ENCODE data around the gene SMG5.

Gene SMG5

DNA sequence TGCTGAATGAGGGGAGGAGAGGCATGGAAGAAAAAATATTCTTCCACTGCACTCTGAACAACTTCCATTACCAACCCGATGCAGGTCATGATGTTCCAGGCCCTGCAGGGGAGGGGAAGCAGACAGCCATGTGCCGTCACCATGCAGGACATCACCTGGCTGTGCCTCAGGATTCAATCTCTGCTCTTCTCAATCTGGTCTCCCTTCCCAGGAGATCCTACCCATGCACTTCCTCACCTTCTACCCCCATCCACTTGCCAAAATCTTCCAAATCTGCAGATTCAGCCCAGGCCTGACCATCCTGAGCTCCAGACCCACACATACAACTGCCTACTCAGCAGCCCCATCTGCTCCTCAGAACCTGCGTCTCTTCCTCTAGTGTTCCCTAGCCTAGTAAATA is 29.0 kb downstream of the SMG5 start:
- no peak for DNase-seq (ENCODE audit: extremely low spot score)
- TF ChIP-seq FOXM1 (IDR thresholded peaks at IDR 0.05; ENCODE audit: borderline replicate concordance) (no peak), FOXA1 (IDR thresholded peaks at IDR 0.05) (no peak), CTBP1 (IDR thresholded peaks at IDR 0.05; ENCODE audit: borderline replicate concordance) (no peak), ZNF384 (IDR thresholded peaks at IDR 0.05) (no peak), TARDBP (IDR thresholded peaks at IDR 0.05) (no peak), BHLHE40 (IDR thresholded peaks at IDR 0.05; ENCODE audit: borderline replicate concordance) (no peak)
- ChIA-PET CTCF (no interaction called here), POLR2A (no interaction called here)

DNA sequence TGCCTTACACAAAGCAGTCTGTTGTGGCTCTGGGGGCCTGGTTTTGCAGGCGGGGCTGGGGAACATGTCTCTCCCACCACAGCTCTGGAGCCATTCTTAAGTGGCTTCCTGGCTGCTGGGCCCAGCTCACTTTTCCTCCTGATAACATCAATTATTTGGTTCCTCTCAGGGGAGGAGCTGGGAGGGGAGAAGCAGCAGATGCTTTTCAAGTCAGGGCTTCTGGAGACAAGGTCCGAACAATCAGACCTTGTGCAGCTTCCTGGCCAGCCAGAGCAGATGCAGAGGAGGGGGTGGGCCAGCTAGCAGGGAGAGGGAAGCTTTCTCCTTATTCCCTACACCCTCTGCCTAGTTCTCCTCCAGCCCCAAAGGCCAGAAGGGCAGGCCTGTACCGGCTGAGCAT is 31.1 kb downstream of the SMG5 start:
- DNase-seq (ENCODE audit: extremely low spot score) = no peak
- CTCF ChIA-PET = interaction anchor here (0.6 kb wide), 1 partner anchor 17 kb away, joined by 9 read pairs; no protein-coding TSS in a partner anchor
- TF ChIP-seq SP1 (IDR thresholded peaks at IDR 0.05) (no peak), FOXM1 (IDR thresholded peaks at IDR 0.05; ENCODE audit: borderline replicate concordance) (no peak), BHLHE40 (IDR thresholded peaks at IDR 0.05; ENCODE audit: borderline replicate concordance) (no peak)
- POLR2A ChIA-PET = interaction anchor here (1.3 kb wide), 2 partner anchors 9 to 39 kb away, joined by 3 to 5 read pairs; partner anchors contain the start of genes BGLAP and PMF1

DNA sequence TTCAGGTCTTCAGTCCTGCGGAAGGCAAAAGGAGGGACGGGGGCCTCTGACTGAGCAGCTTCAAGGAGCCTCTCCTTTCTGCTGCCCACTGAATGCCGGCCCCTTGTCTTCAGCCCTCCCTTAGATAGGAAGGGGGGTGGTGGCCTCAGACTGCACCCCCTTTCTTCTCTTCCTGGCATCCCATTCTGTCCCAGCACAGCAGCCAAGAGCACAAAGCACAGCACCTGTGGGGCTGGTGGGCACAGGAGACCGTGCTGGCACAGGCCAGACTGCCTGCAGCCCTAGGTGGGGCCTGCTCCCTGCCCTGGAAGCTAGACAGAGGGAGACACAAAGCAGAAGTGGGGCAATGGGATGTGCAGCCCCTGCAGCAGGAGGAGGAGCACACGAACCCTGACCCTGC is 33.0 kb downstream of the SMG5 start:
- no peak for DNase-seq (ENCODE audit: extremely low spot score)
- CTCF ChIA-PET = interaction anchor here (1.2 kb wide), 1 partner anchor 108 kb away, joined by 4 read pairs; no protein-coding TSS in a partner anchor
- POLR2A ChIA-PET = interaction anchor here (1.1 to 1.5 kb wide), 2 partner anchors 33 to 37 kb away, joined by 3 to 4 read pairs; partner anchors contain the start of genes PMF1 and SMG5
- TF ChIP-seq LEF1 (IDR thresholded peaks at IDR 0.05; ENCODE audit: borderline replicate concordance) = no peak
- no peak for TF ChIP-seq FOXM1 (IDR thresholded peaks at IDR 0.05; ENCODE audit: borderline replicate concordance)
- no peak for TF ChIP-seq ZNF384 (IDR thresholded peaks at IDR 0.05)
- no peak for TF ChIP-seq ARNT (IDR thresholded peaks at IDR 0.05)
- TF ChIP-seq, protein P1, sequence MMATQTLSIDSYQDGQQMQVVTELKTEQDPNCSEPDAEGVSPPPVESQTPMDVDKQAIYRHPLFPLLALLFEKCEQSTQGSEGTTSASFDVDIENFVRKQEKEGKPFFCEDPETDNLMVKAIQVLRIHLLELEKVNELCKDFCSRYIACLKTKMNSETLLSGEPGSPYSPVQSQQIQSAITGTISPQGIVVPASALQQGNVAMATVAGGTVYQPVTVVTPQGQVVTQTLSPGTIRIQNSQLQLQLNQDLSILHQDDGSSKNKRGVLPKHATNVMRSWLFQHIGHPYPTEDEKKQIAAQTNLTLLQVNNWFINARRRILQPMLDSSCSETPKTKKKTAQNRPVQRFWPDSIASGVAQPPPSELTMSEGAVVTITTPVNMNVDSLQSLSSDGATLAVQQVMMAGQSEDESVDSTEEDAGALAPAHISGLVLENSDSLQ (IDR thresholded peaks at IDR 0.05) = no peak
- TF ChIP-seq BHLHE40 (IDR thresholded peaks at IDR 0.05; ENCODE audit: borderline replicate concordance) = no peak
- no peak for TF ChIP-seq NFRKB (IDR thresholded peaks at IDR 0.05)
- TF ChIP-seq TARDBP (IDR thresholded peaks at IDR 0.05) = no peak
- TF ChIP-seq CTBP1 (IDR thresholded peaks at IDR 0.05; ENCODE audit: borderline replicate concordance) = no peak
- TF ChIP-seq FOXA1 (IDR thresholded peaks at IDR 0.05) = no peak
- no peak for TF ChIP-seq SUZ12 (IDR thresholded peaks at IDR 0.05)
- TF ChIP-seq L3MBTL2 (conservative IDR thresholded peaks at IDR 0.05) = no peak
- no peak for TF ChIP-seq ELF4 (IDR thresholded peaks at IDR 0.05)

DNA sequence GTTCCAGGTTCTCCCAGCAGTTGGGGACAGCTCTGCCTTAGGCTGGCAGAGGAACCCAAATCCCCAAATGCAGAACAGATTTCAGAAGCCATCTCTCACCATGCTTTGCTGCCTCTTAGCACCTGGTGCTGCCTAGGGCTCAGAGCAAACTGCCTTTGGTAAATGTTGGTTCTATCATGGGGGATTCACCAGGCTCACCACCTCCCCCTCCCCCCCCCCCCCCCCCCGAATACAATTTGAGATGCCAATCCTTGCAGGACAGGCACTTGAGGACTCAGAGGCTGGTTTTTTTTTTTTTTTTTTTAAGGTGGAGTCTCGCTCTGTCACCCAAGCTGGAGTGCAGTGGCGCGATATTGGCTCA is 34.3 kb downstream of the SMG5 start:
- CTCF ChIA-PET = interaction anchor here (0.9 kb wide), 2 partner anchors 9 to 107 kb away, joined by 4 to 5 read pairs; no protein-coding TSS in a partner anchor
- POLR2A ChIA-PET = interaction anchor here (1.0 kb wide), 1 partner anchor 35 kb away, joined by 5 read pairs; the partner anchor contains the start of gene PMF1
- TF ChIP-seq CTBP1 (IDR thresholded peaks at IDR 0.05; ENCODE audit: borderline replicate concordance) = no peak
- TF ChIP-seq LEF1 (IDR thresholded peaks at IDR 0.05; ENCODE audit: borderline replicate concordance) = no peak
- no peak for TF ChIP-seq FOXA1 (IDR thresholded peaks at IDR 0.05)
- no peak for TF ChIP-seq SP1 (IDR thresholded peaks at IDR 0.05)
- TF ChIP-seq SUZ12 (IDR thresholded peaks at IDR 0.05) = no peak
- TF ChIP-seq ARNT (IDR thresholded peaks at IDR 0.05) = no peak
- TF ChIP-seq FOXK2 (IDR thresholded peaks at IDR 0.05) = no peak
- TF ChIP-seq, protein P1 (IDR thresholded peaks at IDR 0.05) = no peak
- no peak for DNase-seq (ENCODE audit: extremely low spot score)

DNA sequence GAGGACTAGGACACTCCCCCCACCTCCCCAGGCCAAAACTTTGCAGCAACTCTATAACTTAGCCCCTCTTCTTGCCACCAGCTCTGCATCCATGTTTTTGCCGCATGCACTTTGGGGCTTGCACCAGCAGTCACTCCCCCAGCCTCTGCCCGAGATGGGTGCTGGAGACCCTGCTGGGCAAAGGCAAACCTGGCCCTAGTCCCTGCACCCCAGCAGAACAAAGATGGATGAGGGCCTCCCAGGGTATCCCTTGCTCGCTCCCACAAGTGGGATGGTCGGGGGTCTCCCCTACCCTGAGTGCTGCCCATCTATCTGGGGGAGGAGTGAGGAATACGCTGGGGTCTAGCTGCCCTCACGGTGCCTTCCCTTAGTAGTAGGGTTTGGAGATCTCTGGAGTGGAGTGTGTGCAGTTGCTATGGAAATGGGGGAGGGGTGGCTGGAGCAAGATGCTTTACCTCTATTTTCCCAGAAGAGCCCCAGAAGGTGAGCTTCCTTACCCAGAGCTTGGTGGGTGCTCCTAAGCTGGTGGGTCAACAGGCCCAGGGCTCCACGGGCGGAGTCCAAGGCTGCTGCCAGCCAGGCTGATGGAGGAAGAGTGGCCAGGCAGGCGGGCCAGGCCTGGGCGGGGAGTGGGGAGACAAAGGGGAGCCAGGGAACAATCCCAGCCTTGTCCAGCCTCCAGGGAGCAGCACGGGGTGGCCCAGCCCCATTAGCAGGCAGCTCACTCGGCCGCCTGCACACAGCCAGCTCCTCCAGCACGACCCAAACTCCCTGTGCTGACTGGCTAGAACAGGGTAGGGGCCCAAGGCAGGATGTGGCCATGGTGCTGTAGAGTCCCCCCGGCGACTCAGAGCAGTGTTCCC is 34.9 kb downstream of the SMG5 start, which contains the start of gene PAQR6:
TSS of gene PAQR6 (minus strand) at position 597 of the 863 bp plus-strand sequence. CDS start 1,325 bp downstream, outside the sequence.
- DNase-seq (ENCODE audit: extremely low spot score) = no peak
- ChIA-PET CTCF (interaction anchor here (0.9 kb wide), 2 partner anchors 10 to 107 kb away, joined by 4 to 5 read pairs; no protein-coding TSS in a partner anchor), POLR2A (interaction anchor here (1.0 kb wide), 1 partner anchor 35 kb away, joined by 5 read pairs; the partner anchor contains the start of gene PMF1)
- no peak for TF ChIP-seq LEF1 (IDR thresholded peaks at IDR 0.05; ENCODE audit: borderline replicate concordance)
- TF ChIP-seq ELF4 (IDR thresholded peaks at IDR 0.05) = no peak
- no peak for TF ChIP-seq FOXM1 (IDR thresholded peaks at IDR 0.05; ENCODE audit: borderline replicate concordance)
- TF ChIP-seq CTBP1 (IDR thresholded peaks at IDR 0.05; ENCODE audit: borderline replicate concordance) = no peak
- no peak for TF ChIP-seq NFRKB (IDR thresholded peaks at IDR 0.05)
- TF ChIP-seq HDGF (IDR thresholded peaks at IDR 0.05; ENCODE audit: borderline replicate concordance) = no peak
- TF ChIP-seq SP1 (IDR thresholded peaks at IDR 0.05) = no peak
- no peak for TF ChIP-seq ARNT (IDR thresholded peaks at IDR 0.05)
- TF ChIP-seq ZNF384 (IDR thresholded peaks at IDR 0.05) = no peak
- no peak for TF ChIP-seq L3MBTL2 (conservative IDR thresholded peaks at IDR 0.05)
- TF ChIP-seq, protein P1 (IDR thresholded peaks at IDR 0.05) = no peak
- no peak for TF ChIP-seq FOXK2 (IDR thresholded peaks at IDR 0.05)
- no peak for TF ChIP-seq SUZ12 (IDR thresholded peaks at IDR 0.05)
- TF ChIP-seq FOXA1 (IDR thresholded peaks at IDR 0.05) = no peak
- TF ChIP-seq TARDBP (IDR thresholded peaks at IDR 0.05) = no peak
- no peak for TF ChIP-seq BHLHE40 (IDR thresholded peaks at IDR 0.05; ENCODE audit: borderline replicate concordance)

Data from HEK293T (cell line).